Osteocyte (in vitro differentiated cells): ENCODE results near the gene FBXO21. TPM values are rescaled to one million over a fixed set of nuclear protein-coding genes. Genes with fewer than 3 reads are reported as not detected.

Experiments used
- DNase-seq: peaks from one replicate; pipeline ENCODE4 v3.0.0; 2021; ENCODE audit warnings: mixed read lengths; ENCODE audit not compliant: unreplicated experiment; ENCODE audit errors: extremely low spot score
- H3K27ac Mint-ChIP-seq: one replicate; pipeline ENCODE4 v1.8.0; 2021; ENCODE audit warnings: mild to moderate bottlenecking, mixed read lengths; ENCODE audit not compliant: unreplicated experiment
- H3K27me3 Mint-ChIP-seq: one replicate; pipeline ENCODE4 v1.8.0; 2021; ENCODE audit warnings: mixed read lengths; ENCODE audit not compliant: unreplicated experiment
- H3K36me3 Mint-ChIP-seq: one replicate; pipeline ENCODE4 v1.8.0; 2021; ENCODE audit warnings: mixed read lengths; ENCODE audit not compliant: unreplicated experiment
- H3K4me1 Mint-ChIP-seq: one replicate; pipeline ENCODE4 v1.8.0; 2021; ENCODE audit warnings: mixed read lengths; ENCODE audit not compliant: unreplicated experiment
- H3K4me3 Mint-ChIP-seq: one replicate; pipeline ENCODE4 v1.8.0; 2021; ENCODE audit warnings: mild to moderate bottlenecking, moderate library complexity, mixed read lengths; ENCODE audit not compliant: unreplicated experiment
- H3K9me3 Mint-ChIP-seq: one replicate; pipeline ENCODE4 v1.8.0; 2021; ENCODE audit warnings: mixed read lengths; ENCODE audit not compliant: unreplicated experiment
- total RNA-seq: library from RNA; stranded (reverse); gene quantifications from 2 replicates; pipeline ENCODE4 v1.2.1, GENCODE V29; 2021
- TF ChIP-seq, protein P1 (sequence below): fragments of 200-600 bp; sonication (generic); IDR thresholded peaks from 2 replicates; pipeline ENCODE4 v1.5.0; 2021; ENCODE audit warnings: antibody characterized with exemption, mild to moderate bottlenecking, moderate library complexity

The FBXO21 gene
- total RNA-seq, 1 donor from 2014 or later = 49.0 TPM

DNA sequence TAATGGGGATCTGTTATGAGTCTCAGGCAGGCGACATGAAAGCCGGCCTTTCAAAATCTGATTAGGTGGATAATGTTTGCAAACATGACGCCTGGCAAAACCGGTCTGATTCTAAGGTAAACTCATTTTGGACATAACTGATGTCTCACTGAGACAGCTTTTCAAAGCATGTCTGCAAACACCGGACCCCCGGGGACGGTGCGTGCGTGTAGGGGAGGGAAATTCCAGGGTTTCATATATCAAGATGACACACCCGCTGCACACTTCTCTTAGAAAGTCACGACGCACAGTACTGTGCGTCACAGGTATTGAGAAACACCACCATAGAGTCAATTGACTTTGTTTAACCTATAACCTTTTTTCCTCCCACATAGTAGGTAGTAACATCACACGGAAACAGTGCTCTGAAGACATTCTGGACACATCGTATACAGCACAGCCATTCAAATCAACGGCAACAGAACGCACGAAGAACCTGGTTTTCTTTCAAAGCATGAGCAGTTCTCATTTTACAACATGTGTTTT lies 47.2 kb downstream of the FBXO21 start:
- Mint-ChIP-seq H3K36me3 (peaks cover 30% of the 10 kb centered on the region), H3K4me1 (peaks cover 3% of the 10 kb centered on the region), H3K27ac (no peak overlapping the region), H3K4me3 (no peak overlapping the region), H3K9me3 (no peaks in the 10 kb centered on the region), H3K27me3 (no peaks in the 10 kb centered on the region)
- no peak for DNase-seq
- TF ChIP-seq, protein P1, sequence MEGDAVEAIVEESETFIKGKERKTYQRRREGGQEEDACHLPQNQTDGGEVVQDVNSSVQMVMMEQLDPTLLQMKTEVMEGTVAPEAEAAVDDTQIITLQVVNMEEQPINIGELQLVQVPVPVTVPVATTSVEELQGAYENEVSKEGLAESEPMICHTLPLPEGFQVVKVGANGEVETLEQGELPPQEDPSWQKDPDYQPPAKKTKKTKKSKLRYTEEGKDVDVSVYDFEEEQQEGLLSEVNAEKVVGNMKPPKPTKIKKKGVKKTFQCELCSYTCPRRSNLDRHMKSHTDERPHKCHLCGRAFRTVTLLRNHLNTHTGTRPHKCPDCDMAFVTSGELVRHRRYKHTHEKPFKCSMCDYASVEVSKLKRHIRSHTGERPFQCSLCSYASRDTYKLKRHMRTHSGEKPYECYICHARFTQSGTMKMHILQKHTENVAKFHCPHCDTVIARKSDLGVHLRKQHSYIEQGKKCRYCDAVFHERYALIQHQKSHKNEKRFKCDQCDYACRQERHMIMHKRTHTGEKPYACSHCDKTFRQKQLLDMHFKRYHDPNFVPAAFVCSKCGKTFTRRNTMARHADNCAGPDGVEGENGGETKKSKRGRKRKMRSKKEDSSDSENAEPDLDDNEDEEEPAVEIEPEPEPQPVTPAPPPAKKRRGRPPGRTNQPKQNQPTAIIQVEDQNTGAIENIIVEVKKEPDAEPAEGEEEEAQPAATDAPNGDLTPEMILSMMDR = no peak

DNA sequence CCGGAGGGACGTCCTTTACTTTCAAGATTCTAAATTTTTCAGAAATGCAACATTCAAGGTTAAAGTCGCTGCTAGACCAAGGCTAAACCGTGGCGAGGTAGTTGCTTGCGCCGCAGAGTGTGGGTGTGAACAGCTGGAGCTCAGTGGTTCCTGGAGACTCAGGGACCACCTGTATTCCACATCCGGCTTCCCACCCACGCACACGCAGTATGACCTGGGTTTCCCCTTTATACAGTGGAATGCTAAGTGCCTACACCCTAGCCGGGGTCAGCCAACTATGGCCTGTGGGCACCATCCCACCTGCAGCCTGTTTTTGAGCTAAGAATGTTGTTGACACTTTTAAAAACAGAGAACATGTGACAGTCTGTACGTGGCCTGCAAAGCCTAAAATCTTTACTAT lies 48.2 kb downstream of the FBXO21 start:
- DNase-seq = no peak
- Mint-ChIP-seq H3K9me3 (no peaks in the 10 kb centered on the region), H3K27ac (no peak overlapping the region), H3K4me1 (no peaks in the 10 kb centered on the region), H3K27me3 (no peaks in the 10 kb centered on the region), H3K36me3 (peaks cover 26% of the 10 kb centered on the region), H3K4me3 (no peak overlapping the region)
- TF ChIP-seq, protein P1 = no peak

DNA sequence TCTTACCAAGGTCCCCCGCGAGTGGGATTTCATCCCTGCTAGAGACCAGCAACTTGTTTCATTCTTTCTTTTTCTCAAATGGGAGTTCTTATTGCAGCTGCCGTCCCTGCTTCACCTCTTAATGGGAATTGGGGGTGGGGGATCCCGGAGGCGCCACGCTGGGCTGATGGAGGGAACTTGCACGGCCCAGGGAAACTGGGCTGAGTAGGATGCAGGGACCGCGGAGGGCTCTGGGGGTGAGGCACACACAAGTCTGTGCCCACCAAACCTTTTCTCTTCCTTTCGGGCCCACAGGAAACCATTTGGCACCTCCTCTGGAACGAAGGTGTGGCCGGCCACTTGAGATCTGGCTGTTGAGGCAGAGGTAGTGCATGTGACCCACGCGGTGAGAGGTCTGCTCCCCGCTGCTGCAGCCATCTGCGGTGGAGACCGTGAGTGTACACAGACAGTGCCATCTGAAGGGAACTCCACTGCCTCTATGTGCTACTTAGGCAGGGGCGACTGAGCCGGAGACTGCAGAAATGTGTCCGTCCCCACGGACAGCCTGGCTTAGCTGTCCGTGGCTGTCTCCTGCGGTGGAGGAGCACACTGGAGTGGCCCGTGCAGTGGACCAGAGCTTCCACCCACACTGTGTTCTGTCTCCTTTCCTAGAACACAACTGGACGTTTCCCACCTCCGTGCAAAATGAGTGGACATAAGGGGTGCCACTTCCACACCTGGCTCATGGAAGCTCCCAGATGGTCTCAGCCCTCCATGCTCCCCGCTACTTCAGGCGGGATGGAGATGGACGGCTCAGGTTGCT lies 49.0 kb downstream of the FBXO21 start:
- TF ChIP-seq, protein P1 = no peak
- no peak overlapping the region for H3K4me3 Mint-ChIP-seq
- H3K27me3 Mint-ChIP-seq = no peaks in the 10 kb centered on the region
- H3K9me3 Mint-ChIP-seq = no peaks in the 10 kb centered on the region
- H3K36me3 Mint-ChIP-seq = peaks cover 23% of the 10 kb centered on the region
- no peaks in the 10 kb centered on the region for H3K4me1 Mint-ChIP-seq
- H3K27ac Mint-ChIP-seq = no peak overlapping the region
- DNase-seq = no peak

DNA sequence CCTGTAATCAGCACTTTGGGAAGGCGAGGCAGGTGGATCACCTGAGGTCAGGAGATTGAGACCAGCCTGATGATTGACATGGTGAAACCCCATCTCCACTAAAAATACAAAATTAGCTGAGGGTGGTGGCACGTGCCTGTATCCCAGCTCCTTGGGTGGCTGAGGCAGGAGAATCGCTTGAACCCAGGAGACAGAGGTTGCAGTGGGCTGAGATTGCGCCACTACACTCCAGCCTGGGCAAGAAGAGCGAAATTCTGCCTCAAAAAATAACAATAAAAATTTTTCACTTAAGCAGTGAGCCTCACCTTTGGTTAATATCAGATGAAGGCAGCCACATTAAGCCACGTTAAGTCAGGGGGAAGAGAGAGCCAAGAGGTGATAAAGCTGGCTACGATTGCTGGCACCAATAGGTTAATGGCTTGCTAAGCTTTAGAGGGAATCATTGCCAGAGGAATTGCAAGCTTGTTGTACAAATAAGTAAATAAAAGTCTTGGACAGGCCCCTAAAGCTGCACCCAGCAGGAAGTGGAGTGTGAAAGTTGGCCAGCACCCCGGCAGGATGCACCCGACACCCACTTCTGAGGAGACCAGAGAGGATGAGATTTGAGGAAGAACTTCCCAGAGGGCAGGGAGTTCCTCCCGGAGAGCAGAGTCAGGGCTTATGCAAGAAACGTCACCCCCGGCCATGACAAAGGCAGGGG lies 49.7 kb downstream of the FBXO21 start:
- H3K36me3 Mint-ChIP-seq = peaks cover 16% of the 10 kb centered on the region
- no peaks in the 10 kb centered on the region for H3K4me1 Mint-ChIP-seq
- no peak overlapping the region for H3K4me3 Mint-ChIP-seq
- H3K9me3 Mint-ChIP-seq = no peaks in the 10 kb centered on the region
- no peak for DNase-seq
- TF ChIP-seq, protein P1 = no peak
- H3K27ac Mint-ChIP-seq = no peak overlapping the region
- H3K27me3 Mint-ChIP-seq = no peaks in the 10 kb centered on the region
